ENCODE data around the gene PCDHGB3.

DNA sequence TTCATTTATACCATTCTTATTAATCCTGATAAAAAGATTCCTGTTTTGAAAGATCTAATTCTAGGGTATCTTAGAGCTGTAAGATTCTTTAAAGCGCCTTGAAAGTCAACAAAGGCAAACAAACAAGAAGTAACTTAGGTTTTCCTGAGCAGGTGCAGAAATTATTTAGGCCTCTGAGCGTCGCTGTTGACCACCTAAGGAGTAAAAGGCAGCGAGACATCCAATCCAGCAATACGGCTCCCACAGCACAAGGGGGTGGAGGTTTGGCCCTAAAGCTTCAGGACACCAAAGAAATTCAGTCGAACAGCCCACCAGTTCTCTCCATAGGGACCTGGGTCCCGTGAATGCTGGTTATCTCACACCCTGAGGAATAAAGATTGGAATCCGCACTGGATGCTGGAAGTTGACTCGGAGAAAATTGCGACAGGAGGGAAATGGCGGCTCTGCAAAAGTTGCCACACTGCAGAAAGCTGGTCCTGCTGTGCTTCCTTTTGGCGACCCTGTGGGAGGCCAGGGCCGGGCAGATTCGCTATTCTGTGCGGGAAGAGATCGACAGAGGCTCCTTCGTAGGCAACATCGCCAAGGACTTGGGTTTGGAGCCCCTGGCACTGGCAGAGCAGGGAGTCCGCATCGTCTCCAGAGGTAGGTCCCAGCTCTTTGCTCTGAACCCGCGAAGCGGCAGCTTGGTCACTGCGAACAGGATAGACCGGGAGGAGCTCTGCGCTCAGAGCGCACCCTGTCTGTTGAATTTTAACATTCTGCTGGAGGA lies 31.3 kb upstream of the PCDHGB3 start, which contains the start of gene PCDHGA2:
- TF ChIP-seq, protein P1, sequence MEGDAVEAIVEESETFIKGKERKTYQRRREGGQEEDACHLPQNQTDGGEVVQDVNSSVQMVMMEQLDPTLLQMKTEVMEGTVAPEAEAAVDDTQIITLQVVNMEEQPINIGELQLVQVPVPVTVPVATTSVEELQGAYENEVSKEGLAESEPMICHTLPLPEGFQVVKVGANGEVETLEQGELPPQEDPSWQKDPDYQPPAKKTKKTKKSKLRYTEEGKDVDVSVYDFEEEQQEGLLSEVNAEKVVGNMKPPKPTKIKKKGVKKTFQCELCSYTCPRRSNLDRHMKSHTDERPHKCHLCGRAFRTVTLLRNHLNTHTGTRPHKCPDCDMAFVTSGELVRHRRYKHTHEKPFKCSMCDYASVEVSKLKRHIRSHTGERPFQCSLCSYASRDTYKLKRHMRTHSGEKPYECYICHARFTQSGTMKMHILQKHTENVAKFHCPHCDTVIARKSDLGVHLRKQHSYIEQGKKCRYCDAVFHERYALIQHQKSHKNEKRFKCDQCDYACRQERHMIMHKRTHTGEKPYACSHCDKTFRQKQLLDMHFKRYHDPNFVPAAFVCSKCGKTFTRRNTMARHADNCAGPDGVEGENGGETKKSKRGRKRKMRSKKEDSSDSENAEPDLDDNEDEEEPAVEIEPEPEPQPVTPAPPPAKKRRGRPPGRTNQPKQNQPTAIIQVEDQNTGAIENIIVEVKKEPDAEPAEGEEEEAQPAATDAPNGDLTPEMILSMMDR (IDR thresholded peaks at IDR 0.05; ENCODE audit: low read length) = peak; percentile 40; the same call in 1 of the 2 replicates
- TF ChIP-seq EZH2 (IDR thresholded peaks at IDR 0.05; ENCODE audit: borderline replicate concordance, low read length) = no peak
